Stomach (tissue), 4 donors: Measurements from ENCODE around the gene RSU1.

Experiments used
- CTCF ChIP-seq, 7 experiments: fragments of 450-650 bp in 4 of 7; fragments of 200-600 bp in 3 of 7; sonication (generic) in 3 of 7; IDR thresholded peaks; one replicate each; pipeline ENCODE4 v1.5.1; 2016 to 2019; ENCODE audit warnings: antibody characterized with exemption in 7 of 7, control low read depth in 2 of 7, mild to moderate bottlenecking in 1 of 7
- EP300 ChIP-seq: sonication (generic); formaldehyde crosslinking; IDR thresholded peaks from one replicate; pipeline ENCODE4 v1.6.1; 2017; ENCODE audit warnings: antibody characterized with exemption
- POLR2A ChIP-seq, 4 donors: fragments of 450-650 bp; IDR thresholded peaks; one replicate each; pipeline ENCODE4 v1.6.1; 2016; ENCODE audit warnings: antibody characterized with exemption in 4 of 4, control low read depth in 2 of 4, mild to moderate bottlenecking in 1 of 4, moderate library complexity in 1 of 4
- POLR2AphosphoS5 ChIP-seq, 3 donors: sonication (generic); formaldehyde crosslinking; IDR thresholded peaks; one replicate each; pipeline ENCODE4 v1.6.1; 2016; ENCODE audit warnings: antibody characterized with exemption in 3 of 3

GRCh38 chr10:16639471-16639870, 177.8 kb downstream of the RSU1 start:
- no peak for TF ChIP-seq POLR2A (IDR thresholded peaks at IDR 0.05)
- TF ChIP-seq CTCF (IDR thresholded peaks at IDR 0.05), result no peak
- no peak for TF ChIP-seq POLR2AphosphoS5 (IDR thresholded peaks at IDR 0.05)
- TF ChIP-seq EP300, result no peak
